Peyer's patch (tissue), 4 donors: ENCODE results near the gene PAN2. TPM values are rescaled to one million over a fixed set of nuclear protein-coding genes. Genes with fewer than 3 reads are reported as not detected.

Source experiments
- DNase-seq, 3 donors: peaks; one replicate each; pipeline ENCODE4 v3.0.0-alpha.2; 2017 to 2019
- H3K27ac ChIP-seq, 4 donors: fragments of 200-600 bp; sonication (generic); one replicate each; pipeline ENCODE4 v1.5.1; 2016 to 2019
- H3K27me3 ChIP-seq, 2 donors: fragments of 200-600 bp; sonication (generic); one replicate each; pipeline ENCODE4 v1.5.1; 2019
- H3K36me3 ChIP-seq, 3 donors: fragments of 200-600 bp; sonication (generic); one replicate each; pipeline ENCODE4 v1.5.1; 2016 to 2019
- H3K4me1 ChIP-seq, 4 donors: fragments of 200-600 bp; sonication (generic); one replicate each; pipeline ENCODE4 v1.5.1; 2016 to 2019
- H3K4me3 ChIP-seq, 4 donors: fragments of 200-600 bp; sonication (generic); 1 replicate in 3 of 4; 2 replicates in 1 of 4; pipeline ENCODE4 v1.5.1; 2016 to 2019; ENCODE audit warnings: mild to moderate bottlenecking in 1 of 4
- H3K9me3 ChIP-seq, 4 donors: fragments of 200-600 bp; sonication (generic); one replicate each; pipeline ENCODE4 v1.5.1; 2016 to 2019; ENCODE audit warnings: mild to moderate bottlenecking in 1 of 4
- POLR2A ChIP-seq, 2 donors: fragments of 450-650 bp; IDR thresholded peaks; one replicate each; pipeline ENCODE4 v1.5.1; 2017; ENCODE audit warnings: antibody characterized with exemption in 2 of 2, mild to moderate bottlenecking in 2 of 2, moderate library complexity in 2 of 2
- total RNA-seq, 4 donors: library from RNA; depleted of rRNA; stranded (reverse); fragments of >200 nt; gene quantifications; one replicate each; pipeline ENCODE4 v1.1.0, GENCODE V29; 2016
- TF ChIP-seq, protein P1 (sequence below), 6 experiments: fragments of 450-650 bp in 4 of 6; fragments of 200-600 bp in 2 of 6; sonication (generic) in 1 of 6; IDR thresholded peaks; one replicate each; pipeline ENCODE4 v1.5.1; 2017 to 2019; ENCODE audit warnings: antibody characterized with exemption in 6 of 6, mild to moderate bottlenecking in 3 of 6, moderate library complexity in 1 of 6

Gene PAN2
- total RNA-seq, 4 donors from 2014 or later = 82.5 to 114 (median 95.4) TPM

DNA sequence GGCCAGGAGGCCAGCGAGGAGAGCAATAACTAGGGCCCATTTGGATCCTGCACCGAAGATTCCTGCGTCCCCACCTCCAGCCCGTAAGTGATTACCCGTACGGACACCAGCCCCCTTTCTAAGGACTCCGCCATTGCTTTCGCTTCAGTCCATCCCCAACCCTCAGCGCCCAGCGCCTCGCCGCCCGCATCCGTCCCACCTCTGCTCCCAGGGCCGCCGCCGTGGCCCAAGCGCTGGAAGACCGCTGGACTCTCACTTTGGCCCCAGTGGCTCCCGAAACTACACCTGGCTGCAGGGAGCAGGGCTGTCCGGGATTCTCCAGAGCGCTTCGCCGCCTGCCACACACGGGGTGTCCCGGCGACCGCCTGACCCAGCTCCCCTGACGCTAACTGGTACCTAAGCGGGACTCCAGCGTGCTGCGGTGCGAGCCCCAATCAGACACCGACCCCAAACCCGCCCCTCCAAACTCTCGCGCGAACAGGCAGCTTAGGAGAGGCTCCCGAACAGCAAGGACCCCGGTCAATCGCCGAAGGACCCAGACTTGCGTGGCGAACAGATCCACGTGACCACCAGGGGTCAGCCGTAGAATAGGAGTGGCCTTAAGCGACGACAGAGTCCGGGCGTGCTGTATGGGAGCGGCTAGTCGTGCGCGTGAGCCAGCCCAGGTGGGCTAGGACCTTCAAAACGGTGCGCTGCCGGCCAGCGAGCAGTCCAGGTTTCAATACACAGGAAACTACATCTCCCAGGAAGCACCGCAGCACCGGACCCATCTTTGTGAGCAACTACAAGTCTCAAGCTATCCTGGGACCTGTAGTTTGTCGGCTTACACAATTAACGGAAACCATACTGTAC is 18.0 kb downstream of the PAN2 start, which contains the start of gene CNPY2:
Gene CNPY2, minus strand, starts transcription at position 367 of the 852 bp plus-strand sequence. CDS start 771 bp downstream, outside the sequence.
- Histone ChIP-seq H3K4me1 (peaks cover 0 to 15% (median 6%) of the 10 kb centered on the region in 4 donors), H3K9me3 (no peaks in the 10 kb centered on the region), H3K27me3 (no peaks in the 10 kb centered on the region), H3K27ac (peak within 1 kb of the TSS; percentile 78 to 93 (median 86)), H3K36me3 (peaks cover 0 to 47% (median 0%) of the 10 kb centered on the region in 3 donors), H3K4me3 (peak within 1 kb of the TSS; percentile 84 to 92 (median 90))
- peak; percentile 60 to 73 for TF ChIP-seq POLR2A (IDR thresholded peaks at IDR 0.05)
- TF ChIP-seq, protein P1, sequence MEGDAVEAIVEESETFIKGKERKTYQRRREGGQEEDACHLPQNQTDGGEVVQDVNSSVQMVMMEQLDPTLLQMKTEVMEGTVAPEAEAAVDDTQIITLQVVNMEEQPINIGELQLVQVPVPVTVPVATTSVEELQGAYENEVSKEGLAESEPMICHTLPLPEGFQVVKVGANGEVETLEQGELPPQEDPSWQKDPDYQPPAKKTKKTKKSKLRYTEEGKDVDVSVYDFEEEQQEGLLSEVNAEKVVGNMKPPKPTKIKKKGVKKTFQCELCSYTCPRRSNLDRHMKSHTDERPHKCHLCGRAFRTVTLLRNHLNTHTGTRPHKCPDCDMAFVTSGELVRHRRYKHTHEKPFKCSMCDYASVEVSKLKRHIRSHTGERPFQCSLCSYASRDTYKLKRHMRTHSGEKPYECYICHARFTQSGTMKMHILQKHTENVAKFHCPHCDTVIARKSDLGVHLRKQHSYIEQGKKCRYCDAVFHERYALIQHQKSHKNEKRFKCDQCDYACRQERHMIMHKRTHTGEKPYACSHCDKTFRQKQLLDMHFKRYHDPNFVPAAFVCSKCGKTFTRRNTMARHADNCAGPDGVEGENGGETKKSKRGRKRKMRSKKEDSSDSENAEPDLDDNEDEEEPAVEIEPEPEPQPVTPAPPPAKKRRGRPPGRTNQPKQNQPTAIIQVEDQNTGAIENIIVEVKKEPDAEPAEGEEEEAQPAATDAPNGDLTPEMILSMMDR (IDR thresholded peaks at IDR 0.05) = peak in 5 of 6 experiments; percentile 16 to 40 (median 29)
- peak; percentile 95 to 99 (median 98) for DNase-seq

DNA sequence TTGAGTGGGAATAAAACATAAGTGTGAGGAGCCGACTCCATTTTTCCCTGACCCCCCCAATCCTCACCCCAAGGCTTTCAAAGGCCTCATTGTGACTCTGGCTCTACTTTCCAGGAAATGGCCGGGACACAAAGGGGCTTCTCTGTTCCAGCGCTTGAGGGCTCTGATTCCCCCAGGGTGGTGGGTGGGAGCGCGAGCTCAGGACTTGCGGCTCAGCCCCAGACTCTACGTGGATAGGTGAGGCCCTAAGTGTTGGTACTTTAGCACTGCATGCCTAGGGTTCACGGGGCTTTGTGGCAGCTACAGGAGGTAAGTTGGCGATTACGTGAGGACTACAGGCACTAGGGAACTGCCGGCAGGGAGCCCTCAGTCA is 18.6 kb downstream of the PAN2 start:
- Histone ChIP-seq H3K4me1 (peaks cover 0 to 15% (median 6%) of the 10 kb centered on the region in 4 donors), H3K4me3 (peak overlapping the region; percentile 84 to 92 (median 90)), H3K27me3 (no peaks in the 10 kb centered on the region), H3K9me3 (no peaks in the 10 kb centered on the region), H3K27ac (peak overlapping the region; percentile 78 to 93 (median 86)), H3K36me3 (peaks cover 0 to 50% (median 0%) of the 10 kb centered on the region in 3 donors)
- no peak for TF ChIP-seq POLR2A (IDR thresholded peaks at IDR 0.05)
- TF ChIP-seq, protein P1 (IDR thresholded peaks at IDR 0.05) = no peak
- peak in 1 of 3 donors; percentile 52 for DNase-seq

DNA sequence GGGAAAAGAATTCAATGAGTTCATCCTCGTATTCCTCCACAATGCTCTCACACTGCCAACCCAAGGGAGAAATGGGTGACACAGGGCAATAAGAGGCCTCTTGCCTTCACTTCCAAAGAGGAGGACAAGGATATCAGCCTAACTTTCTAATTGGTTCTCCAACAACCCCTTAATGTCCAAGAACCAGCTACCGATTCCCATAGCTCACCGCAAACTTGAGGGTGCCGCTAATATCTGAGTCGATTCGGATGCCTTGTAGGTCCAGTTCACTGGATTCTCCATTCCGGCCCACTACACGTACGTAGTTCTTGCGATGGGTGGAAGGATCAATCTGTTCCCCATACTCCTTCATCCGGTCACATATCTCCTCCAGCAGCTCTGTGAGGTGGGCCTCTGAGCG is 22.8 kb downstream of the PAN2 start:
- Histone ChIP-seq H3K4me1 (peaks cover 0 to 9% (median 6%) of the 10 kb centered on the region in 4 donors), H3K27me3 (no peaks in the 10 kb centered on the region), H3K27ac (no peak overlapping the region), H3K4me3 (no peak overlapping the region), H3K36me3 (peaks cover 0 to 73% (median 0%) of the 10 kb centered on the region in 3 donors), H3K9me3 (no peaks in the 10 kb centered on the region)
- TF ChIP-seq POLR2A (IDR thresholded peaks at IDR 0.05) = no peak
- no peak for DNase-seq

DNA sequence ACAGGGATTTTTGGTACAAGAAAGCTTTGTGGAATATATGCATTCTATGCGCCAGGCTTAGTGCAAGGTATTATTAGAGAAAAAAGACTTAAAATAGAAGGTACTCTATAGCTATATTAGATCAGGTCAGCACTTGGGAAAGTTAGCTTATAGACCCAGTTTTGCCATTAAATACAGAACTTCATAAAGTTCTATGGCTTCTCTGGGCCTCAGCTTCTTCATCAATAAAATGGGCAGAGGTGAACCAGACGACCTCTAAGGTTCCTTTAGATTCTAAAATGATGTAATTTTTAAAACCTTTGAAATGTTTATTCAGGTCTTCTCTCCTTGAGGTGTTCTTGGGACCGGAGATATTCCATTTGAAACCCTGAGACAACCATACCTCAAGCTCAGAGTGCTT is 25.1 kb downstream of the PAN2 start:
- no peak for TF ChIP-seq POLR2A (IDR thresholded peaks at IDR 0.05)
- TF ChIP-seq, protein P1 (IDR thresholded peaks at IDR 0.05) = no peak
- Histone ChIP-seq H3K4me1 (no peaks in the 10 kb centered on the region), H3K9me3 (no peaks in the 10 kb centered on the region), H3K36me3 (peaks cover 0 to 79% (median 0%) of the 10 kb centered on the region in 3 donors), H3K27me3 (no peaks in the 10 kb centered on the region), H3K27ac (no peak overlapping the region), H3K4me3 (no peak overlapping the region)
- DNase-seq = no peak

DNA sequence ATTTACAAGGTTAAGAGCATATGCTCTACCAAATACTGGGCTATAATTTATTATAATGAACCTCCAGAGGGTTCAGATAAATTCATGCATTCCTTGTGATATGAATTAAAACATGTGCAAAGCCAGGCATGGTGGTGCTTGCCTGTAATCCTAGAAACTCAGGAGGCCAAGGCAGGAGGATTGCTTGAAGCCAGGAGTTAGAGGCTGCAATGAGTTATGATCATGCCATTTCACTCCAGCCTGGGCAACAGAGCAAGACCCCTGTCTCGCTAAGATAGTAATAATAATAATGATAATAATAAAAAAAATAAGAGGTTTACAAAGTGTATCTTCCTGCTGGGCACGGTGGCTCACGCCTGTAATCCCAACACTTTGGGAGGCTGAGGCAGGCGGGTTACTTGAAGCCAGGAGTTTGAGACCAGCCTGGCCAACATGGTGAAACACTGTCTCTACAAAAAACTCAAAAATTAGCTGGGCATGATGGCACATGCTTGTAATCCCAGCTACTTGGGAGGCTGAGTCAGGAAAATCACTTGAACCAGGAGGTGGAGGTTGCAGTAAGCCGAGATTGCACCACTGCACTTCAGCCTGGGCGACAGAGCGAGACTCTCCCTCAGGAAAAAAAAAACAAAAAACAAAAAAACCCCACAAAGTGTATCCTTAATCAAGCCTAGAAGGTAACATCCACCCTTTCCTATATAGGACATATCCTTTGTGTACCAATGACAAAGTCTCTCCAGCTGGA is 26.4 kb downstream of the PAN2 start:
- H3K36me3 ChIP-seq = peaks cover 0 to 66% (median 0%) of the 10 kb centered on the region in 3 donors
- no peak overlapping the region for H3K4me3 ChIP-seq
- H3K9me3 ChIP-seq = no peaks in the 10 kb centered on the region
- no peaks in the 10 kb centered on the region for H3K27me3 ChIP-seq
- TF ChIP-seq, protein P1 (IDR thresholded peaks at IDR 0.05) = no peak
- no peak for TF ChIP-seq POLR2A (IDR thresholded peaks at IDR 0.05)
- no peak for DNase-seq
- H3K4me1 ChIP-seq = no peaks in the 10 kb centered on the region
- no peak overlapping the region for H3K27ac ChIP-seq
